Mammary epithelial cell (primary cell): ENCODE results near the gene PARP9.

Source experiments
- EZH2 ChIP-seq: IDR thresholded peaks from 2 replicates; pipeline ENCODE4 v1.6.1; 2012; ENCODE audit warnings: low read length, inconsistent platforms, borderline replicate concordance
- TF ChIP-seq, protein P1 (sequence below), 2 donors: IDR thresholded peaks in 1 of 2; conservative IDR thresholded peaks in 1 of 2; 2 replicates each; pipeline ENCODE4 v1.5.1; 2011 to 2012; ENCODE audit warnings: inconsistent platforms in 2 of 2, low read length in 2 of 2, mild to moderate bottlenecking in 2 of 2, control low read depth in 1 of 2, low read depth in 1 of 2; ENCODE audit not compliant: insufficient read depth in 1 of 2; ENCODE audit errors: extremely low read depth in 1 of 2

DNA sequence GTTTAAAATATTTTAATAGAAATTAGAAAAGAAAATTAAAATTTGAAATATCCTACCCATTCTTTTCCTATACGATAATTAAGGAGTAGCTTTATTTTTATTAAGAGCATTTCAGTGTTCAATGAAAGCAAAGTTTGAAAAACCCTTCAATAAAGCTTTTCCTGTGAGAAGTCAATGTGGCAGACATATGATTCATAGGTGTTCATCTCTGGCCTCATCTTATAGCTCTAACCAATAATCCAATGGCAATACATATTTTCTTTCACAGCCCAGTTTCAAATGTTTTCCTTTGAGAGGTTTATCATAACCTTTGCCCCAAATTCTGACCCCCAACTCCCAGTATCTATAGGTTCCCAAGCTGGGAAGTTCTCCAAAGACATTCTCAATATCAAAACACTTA is 57.6 kb downstream of the PARP9 start:
- TF ChIP-seq, protein P1, sequence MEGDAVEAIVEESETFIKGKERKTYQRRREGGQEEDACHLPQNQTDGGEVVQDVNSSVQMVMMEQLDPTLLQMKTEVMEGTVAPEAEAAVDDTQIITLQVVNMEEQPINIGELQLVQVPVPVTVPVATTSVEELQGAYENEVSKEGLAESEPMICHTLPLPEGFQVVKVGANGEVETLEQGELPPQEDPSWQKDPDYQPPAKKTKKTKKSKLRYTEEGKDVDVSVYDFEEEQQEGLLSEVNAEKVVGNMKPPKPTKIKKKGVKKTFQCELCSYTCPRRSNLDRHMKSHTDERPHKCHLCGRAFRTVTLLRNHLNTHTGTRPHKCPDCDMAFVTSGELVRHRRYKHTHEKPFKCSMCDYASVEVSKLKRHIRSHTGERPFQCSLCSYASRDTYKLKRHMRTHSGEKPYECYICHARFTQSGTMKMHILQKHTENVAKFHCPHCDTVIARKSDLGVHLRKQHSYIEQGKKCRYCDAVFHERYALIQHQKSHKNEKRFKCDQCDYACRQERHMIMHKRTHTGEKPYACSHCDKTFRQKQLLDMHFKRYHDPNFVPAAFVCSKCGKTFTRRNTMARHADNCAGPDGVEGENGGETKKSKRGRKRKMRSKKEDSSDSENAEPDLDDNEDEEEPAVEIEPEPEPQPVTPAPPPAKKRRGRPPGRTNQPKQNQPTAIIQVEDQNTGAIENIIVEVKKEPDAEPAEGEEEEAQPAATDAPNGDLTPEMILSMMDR (conservative IDR thresholded peaks at IDR 0.05 in 1 of 2, IDR thresholded peaks at IDR 0.05 in 1 of 2; ENCODE audit: extremely low read depth in 1 of 2, insufficient read depth in 1 of 2, low read depth in 1 of 2, low read length in 2 of 2) = no peak
- no peak for TF ChIP-seq EZH2
